GM12872 (cell line): ENCODE data around the gene EXOC4.

Experiments used
- CTCF ChIP-seq: IDR thresholded peaks from 3 replicates; pipeline ENCODE4 v1.5.1; 2011; ENCODE audit warnings: low read depth, mild to moderate bottlenecking, low read length, moderate library complexity; ENCODE audit not compliant: insufficient read depth

EXOC4 gene

GRCh38 chr7:133654547-133654946, 401.7 kb downstream of the EXOC4 start:
- no peak for TF ChIP-seq CTCF

DNA sequence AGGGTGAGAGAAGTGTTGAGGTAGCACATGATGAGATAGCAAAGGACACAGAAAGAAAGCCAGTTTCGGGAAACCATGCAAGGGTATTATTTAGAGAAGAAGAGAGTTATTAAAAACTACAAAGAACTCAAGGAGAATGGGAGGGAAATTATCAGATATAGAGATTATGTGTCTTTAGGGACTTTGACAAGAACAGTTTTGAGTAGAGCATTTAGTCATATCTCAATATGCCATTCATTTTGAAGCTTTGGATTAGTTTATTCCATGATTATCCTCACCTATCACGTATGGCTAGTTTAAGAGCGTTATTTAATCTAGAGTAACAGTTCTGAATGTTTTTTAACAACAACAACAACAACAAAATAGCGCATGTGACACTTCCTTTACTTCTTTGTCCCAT, 409.4 kb downstream of the EXOC4 start:
- no peak for TF ChIP-seq CTCF

GRCh38 chr7:133662830-133663229, 410.0 kb downstream of the EXOC4 start:
- no peak for TF ChIP-seq CTCF

GRCh38 chr7:133664528-133664927, 411.6 kb downstream of the EXOC4 start:
- TF ChIP-seq CTCF: no peak

DNA sequence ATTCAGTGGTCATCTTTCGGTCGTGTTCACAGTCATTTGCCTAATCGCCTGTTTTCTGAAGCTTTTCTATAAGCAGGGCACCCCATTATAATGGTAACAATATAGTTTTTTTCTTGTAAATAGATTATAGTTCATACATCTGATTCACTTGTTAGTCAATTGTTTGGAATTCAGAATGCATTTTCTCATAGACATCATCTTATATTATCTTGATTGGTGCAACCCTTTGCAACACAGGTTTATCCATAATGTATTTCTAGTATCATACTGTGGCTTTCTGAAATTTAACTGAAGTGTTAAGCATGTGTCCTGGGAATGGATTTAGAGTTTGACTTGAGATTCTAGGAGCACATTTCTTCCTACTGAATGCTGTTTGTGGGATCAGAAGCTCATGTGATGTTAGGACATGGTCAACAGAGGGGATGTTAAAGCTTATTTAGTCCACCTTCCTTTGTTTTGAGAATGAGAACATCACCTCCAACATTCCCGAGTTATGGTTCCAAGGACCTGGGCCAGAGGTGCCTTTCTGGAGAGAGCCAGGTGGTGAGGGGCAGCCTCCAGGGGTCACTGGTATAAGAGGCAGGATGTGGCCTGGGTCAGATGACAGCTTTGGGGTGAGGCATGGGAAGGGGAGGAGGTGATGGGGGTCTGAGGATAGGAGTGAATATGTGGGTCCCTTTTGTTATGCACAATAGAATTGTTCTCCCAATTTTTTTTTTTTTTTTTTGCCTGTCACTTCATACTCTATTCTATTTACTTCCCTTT, 415.6 kb downstream of the EXOC4 start:
- no peak for TF ChIP-seq CTCF

DNA sequence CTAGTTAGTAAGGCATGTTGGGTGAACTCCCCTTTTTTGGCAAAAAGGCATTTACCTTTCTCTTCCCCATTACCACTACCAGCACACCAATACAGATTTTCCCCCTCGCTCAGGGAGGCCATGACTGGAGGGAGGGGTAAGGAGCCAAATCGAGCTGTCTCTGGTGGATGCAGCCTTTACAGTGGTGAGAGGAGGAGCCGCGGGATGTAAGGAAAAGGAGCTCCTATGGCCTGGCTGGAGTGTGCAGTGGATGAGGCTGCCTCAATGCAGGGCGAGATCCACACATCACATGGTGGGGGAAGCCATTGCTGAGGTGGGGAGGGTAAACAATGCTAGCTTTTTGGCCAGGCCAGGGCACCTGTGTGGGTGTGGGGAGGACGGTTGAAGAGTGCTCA, 416.2 kb downstream of the EXOC4 start:
- TF ChIP-seq CTCF: no peak

DNA sequence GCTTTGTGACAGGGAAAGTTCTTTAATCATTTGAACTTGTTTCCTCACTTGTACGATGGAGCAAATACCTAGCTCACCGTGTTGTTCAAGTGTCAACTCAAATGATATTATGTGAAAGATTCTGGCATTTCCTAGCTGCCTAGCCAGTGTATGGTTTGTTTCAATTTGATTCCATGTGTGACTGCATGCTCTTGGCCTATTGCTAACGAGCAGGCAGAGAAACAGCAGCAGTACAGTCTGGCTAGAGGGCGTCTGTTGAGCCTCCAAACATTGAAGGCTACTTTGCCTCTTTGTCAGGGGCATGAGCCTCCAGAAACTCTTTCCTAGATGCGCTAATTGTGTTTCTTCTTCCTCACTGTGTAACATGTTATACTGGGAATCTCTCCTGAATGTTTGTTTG, 417.4 kb downstream of the EXOC4 start:
- no peak for TF ChIP-seq CTCF
